ENCODE results near the gene ZNF563.

- TF ChIP-seq CTCF (IDR thresholded peaks at IDR 0.05), result no peak
- TF ChIP-seq POLR2A (IDR thresholded peaks at IDR 0.05), result no peak
Observed at GRCh38 chr19:12278713-12279112, 54.7 kb downstream of the ZNF563 start.
